ELF-1 (cell line): Measurements from ENCODE around the gene PCARE.

Experiments used
- DNase-seq: peaks from one replicate; pipeline ENCODE4 v3.0.0-alpha.2; 2016; ENCODE audit warnings: low read depth, low spot score

Gene PCARE

GRCh38 chr2:29039718-29040480, 34.4 kb downstream of the PCARE start:
- no peak for DNase-seq

- DNase-seq: no peak
Measured at GRCh38 chr2:29035016-29035745, 39.1 kb downstream of the PCARE start.

GRCh38 chr2:29033656-29034055, 40.7 kb downstream of the PCARE start:
- no peak for DNase-seq

DNA sequence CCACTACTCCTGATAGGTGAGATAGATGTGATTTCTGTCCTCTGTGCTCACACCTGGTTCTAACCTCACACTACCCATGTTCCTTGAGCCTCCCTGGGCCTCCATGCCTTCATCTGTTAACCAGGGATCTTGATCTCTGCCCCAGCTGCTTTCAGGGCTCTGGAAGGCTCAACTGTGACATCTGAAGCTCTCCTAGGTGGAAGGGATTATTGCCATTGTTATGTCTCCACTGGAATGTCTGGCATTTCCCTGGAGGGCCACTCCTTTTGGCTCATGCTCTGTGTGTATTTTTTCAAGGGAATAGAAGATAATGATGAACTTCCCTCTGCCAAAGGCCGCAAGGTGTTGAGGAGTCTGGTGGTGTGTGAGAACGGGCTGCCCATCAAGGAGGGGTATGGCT, 41.2 kb downstream of the PCARE start:
- DNase-seq: peak; percentile 91

DNA sequence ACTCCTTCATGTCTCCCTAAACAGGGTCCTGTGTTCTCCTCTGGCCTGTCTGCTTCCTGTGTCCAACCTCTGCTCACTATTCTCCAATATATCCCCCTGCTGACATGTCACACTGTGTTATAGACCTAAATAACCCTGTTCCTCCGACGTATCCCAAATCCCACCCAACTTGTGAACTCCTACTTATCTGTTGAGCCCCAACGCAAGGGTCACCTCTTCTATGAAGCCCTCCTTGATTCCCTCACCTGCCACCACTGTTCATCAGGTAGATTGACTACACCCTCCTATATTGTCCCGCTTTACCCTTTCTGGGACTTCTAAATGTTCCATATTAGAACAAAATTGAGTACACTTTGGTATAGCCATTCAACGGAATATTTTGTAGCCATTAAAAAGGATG, 42.1 kb downstream of the PCARE start:
- DNase-seq: no peak

DNA sequence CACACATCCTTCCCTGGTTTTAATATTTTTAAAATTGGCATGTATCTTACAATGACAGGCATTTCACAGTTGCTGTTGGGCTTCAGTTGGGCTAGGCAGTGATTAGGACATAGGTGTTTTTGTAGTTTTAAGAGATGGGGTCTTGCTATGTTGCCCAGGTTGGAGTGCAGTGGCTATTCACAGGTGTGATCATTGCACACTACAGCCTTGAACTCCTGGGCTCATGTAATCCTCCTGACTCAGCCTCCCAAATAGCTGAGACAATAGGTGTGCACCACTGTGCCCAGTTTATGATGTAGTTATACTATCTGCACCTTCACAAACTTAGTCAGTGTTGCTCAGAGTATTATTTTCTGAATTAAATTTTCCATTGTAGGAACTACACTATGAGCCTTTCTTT, 43.3 kb downstream of the PCARE start:
- DNase-seq: no peak

GRCh38 chr2:29025711-29026110, 48.6 kb downstream of the PCARE start:
- DNase-seq: no peak

GRCh38 chr2:29024882-29025430, 49.4 kb downstream of the PCARE start:
- peak; percentile 28 for DNase-seq

GRCh38 chr2:29023188-29023587, 51.1 kb downstream of the PCARE start:
- DNase-seq: no peak

DNA sequence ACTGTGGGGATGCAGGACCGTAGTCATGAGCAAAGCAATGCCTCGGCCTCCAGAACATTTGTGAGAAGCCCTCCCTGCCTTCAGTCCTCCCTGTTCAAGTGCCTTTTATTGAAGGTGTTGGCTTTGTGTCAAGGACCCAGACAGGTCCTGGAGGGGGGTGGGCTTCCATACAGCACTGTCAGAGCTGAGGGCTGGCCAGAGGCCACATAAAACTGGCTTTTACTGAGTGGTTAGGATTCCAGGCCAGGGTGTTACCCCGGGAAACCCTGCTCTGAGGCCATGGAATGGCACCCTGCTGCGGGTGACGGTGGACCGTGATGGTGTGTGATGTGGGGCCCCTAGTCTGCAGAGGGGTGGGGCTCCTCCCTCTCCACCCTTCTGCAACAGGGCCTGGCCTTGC, 51.6 kb downstream of the PCARE start:
- peak; percentile 36 for DNase-seq

DNA sequence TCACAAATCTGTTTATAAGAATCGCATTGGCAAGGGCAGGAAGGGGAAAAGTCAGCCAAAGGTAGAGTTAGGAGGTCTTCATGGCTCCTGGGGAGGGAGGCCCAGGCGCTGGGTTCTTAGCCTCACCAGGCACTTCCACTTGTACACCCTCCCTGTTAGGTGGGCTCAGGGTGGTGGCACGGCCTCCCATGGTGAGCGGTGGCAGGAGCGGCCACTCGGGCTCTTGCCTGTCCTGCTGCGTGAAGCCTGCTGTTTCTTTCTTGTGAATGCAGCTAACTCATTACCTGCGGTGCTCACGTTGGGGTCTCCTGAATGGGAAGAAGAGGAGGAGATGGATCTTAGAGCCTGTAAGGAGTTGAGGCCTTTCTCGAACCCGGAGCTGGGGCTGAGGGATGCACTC, 52.4 kb downstream of the PCARE start:
- no peak for DNase-seq

DNA sequence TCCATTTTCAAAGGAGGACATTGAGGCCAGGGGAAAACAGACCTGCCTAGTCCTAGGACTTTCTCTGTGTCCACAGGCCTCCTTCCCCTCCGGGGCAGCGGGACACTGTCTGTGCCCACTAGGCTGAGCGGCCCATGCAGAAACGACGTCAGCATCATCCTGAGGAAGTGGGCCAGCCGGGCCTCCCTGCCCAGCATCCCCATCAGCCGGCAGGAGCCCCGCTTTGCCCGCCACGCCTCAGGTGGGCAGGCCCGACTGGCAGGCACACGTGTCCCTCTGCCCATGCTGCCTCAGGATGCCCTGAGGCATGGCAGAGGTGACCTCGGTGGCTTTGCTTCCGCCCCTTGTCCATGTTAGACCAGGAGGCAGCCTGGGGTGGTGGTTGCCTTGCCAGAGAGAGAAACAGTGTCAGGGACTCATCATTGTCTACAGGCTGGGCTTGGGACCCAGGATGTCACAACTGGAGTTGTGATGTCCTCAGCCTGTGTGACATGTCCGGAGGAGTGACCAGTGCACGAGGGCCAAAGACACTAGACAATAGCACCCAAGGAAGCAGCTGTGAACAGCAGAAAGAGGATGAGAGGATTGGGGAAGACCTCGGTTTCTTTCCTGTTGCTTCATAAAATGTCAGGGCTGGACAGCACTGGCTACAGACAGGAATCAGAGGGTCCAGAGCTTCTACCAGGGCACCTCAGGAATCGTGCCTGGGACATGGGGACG, 56.4 kb downstream of the PCARE start:
- no peak for DNase-seq

GRCh38 chr2:29016504-29016903, 57.8 kb downstream of the PCARE start:
- DNase-seq: no peak

- DNase-seq: no peak
Measured at GRCh38 chr2:29015701-29016470, 58.4 kb downstream of the PCARE start.

DNA sequence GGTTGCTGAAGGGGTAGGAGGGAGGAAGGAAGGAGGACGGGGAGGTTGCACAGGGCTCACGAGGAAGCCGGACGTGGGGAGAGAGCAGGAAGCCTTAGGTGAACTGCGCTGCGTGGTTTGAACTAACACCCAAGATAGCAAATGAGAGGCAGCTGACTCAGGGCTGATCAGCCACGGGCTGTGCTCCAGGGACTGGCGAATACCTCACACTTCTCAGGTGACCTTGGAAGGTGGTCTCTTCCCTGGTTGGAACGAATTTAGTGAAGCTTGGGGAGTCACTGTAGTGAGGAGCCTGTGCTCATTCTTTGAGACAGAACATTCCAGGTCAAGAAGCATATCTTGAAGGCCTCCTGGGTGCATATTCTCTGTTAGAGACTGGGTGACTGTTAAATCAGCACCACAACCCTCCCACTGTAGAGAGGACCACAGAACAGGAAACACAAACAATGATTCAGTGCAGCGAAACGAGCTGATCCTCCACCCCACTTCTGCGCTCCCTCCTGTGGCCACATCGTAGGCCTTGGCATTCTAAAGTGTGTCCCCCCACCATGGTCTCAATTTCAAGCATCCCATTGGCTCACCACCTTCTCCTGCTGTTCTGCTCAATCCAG, 59.4 kb downstream of the PCARE start:
- no peak for DNase-seq

GRCh38 chr2:29014331-29014730, 60.0 kb downstream of the PCARE start:
- DNase-seq: no peak

DNA sequence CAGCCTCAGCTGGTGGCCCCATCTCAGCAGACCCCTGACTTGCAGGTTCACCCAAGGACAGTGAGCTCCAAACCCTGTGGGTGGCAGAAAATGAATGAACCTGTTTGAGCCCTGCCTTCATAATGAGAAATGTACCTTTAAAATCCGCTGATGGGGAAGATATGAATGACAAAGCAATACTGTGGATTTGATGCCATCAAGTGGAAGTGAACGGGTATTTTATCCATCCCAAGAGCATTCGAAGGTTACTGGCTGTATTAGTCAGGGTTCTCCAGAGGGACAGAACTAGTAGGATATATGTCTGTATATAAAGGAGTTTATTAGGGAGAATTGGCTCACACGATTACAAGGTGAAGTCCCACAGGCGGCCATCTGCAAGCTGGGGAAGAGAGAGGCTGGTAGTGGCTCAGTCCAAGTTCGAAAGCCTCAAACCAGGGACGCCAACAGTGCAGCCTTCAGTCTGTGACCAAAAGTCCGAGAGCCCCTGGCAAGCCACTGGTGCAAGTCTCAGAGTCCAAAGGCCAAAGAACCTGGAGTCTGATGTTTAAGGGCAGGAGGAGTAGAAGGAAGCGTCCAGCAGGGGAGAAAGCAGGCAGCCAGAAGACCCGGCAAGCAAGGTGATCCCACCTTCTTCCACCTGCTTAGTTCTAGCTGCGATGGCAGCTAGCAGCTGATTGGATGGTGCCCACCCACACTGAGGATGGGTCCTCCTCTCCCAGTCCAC, 61.1 kb downstream of the PCARE start:
- DNase-seq: no peak

DNA sequence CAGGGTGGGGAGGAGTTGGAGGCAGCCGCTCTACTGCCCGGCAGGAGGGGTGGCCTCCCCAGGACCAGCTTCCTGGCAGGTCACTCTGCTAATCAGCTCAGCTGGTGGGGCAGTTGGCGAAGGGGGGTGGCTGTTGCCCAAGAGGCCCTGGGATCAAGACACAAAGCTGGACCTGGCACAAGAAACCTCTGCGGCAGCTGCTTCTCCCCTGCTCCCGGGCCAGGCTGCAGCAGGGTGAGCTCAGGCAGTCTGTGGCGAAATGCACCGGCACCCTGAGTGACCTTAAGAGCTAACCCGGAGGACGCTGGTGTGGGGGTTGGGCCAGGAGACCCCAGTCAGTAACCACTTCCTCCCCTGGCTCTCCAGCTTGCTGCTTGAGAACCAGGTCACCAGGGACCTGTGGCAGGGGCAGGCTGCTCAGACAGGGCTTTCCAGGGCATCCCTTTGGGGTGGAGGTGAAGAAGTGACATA, 62.1 kb downstream of the PCARE start:
- no peak for DNase-seq
